Aorta (tissue), 5 donors: ENCODE results near the gene VTI1A. TPM values are rescaled to one million over a fixed set of nuclear protein-coding genes. Genes with fewer than 3 reads are reported as not detected.

Experiments
- ATAC-seq: fragments of 200-7000 bp; cut with Tn5 transposase; one replicate; pipeline ENCODE4 v1.9.1; 2022; ENCODE audit warnings: moderate library complexity; ENCODE audit not compliant: low FRiP score
- DNase-seq, 2 donors: peaks; one replicate each; pipeline ENCODE4 v3.0.0-alpha.2; 2020
- H3K27ac ChIP-seq, 2 donors: one replicate each; pipeline ENCODE4 v1.5.1; 2013; ENCODE audit warnings: low read length in 2 of 2, mild to moderate bottlenecking in 2 of 2, moderate library complexity in 2 of 2, control low read depth in 1 of 2, inconsistent platforms in 1 of 2, low read depth in 1 of 2
- H3K27me3 ChIP-seq, 2 donors: one replicate each; pipeline ENCODE4 v1.6.1; 2013; ENCODE audit warnings: control low read depth in 1 of 2, low read length in 1 of 2, mild to moderate bottlenecking in 1 of 2, moderate library complexity in 1 of 2; ENCODE audit not compliant: insufficient read depth in 2 of 2, control insufficient read depth in 1 of 2
- H3K36me3 ChIP-seq, 2 donors: one replicate each; pipeline ENCODE4 v1.6.1; 2013; ENCODE audit warnings: control low read depth in 1 of 2, low read length in 1 of 2, mild to moderate bottlenecking in 1 of 2; ENCODE audit not compliant: insufficient read depth in 2 of 2, control insufficient read depth in 1 of 2
- H3K4me1 ChIP-seq, 2 donors: one replicate each; pipeline ENCODE4 v1.6.1; 2013; ENCODE audit warnings: low read length in 2 of 2, control low read depth in 1 of 2, mild to moderate bottlenecking in 1 of 2, moderate library complexity in 1 of 2; ENCODE audit not compliant: insufficient read depth in 2 of 2, control insufficient read depth in 1 of 2
- H3K4me3 ChIP-seq, 2 donors: one replicate each; pipeline ENCODE4 v1.5.1; 2013; ENCODE audit warnings: low read length in 2 of 2, control low read depth in 1 of 2, mild to moderate bottlenecking in 1 of 2
- H3K9me3 ChIP-seq: one replicate; pipeline ENCODE4 v1.6.1; 2013; ENCODE audit warnings: mild to moderate bottlenecking, low read length; ENCODE audit not compliant: control insufficient read depth
- WGBS, 2 donors: extraction: QIAGEN DNeasy Blood & Tissue Kit; methylation state at CpG; one replicate each; pipeline ENCODE4 v1.1.7; 2013; 5-methylcytosine and 5-hydroxymethylcytosine counted together
- intact Hi-C, 2 donors: fragments of 100-400 bp; cut with DNase I; formaldehyde crosslinking; loops; one replicate each; pipeline versions ENCODE4 v1.14.2 to v1.15.0; 2022
- polyA plus RNA-seq, 2 donors: library from polyadenylated mRNA; stranded (reverse); fragments of 200-250 nt; gene quantifications; one replicate each; pipeline ENCODE4 v1.2.3, GENCODE V29; 2013
- total RNA-seq, 2 donors: library from RNA; stranded (reverse); fragmentation: NEBNext Ultra II Directional; extraction: Animal tissue kit (Norgen Biotek cat#: 25700); gene quantifications; one replicate each; pipeline ENCODE4 v1.2.1, GENCODE V29; 2021
- donor health status: healthy with polysubstance abuse.
- donor health status: Bipolar disorder and iron deficiency.
- donor health status: DM: no; HTN: no; CAD: no.
- donor health status: DM: no; HTN: no; CAD: no.
- donor health status: DM: yes; HTN: yes; CAD: no.

VTI1A gene
- total and polyA plus RNA-seq, 4 donors, result 8.6 to 43.1 (median 23.2) TPM

DNA sequence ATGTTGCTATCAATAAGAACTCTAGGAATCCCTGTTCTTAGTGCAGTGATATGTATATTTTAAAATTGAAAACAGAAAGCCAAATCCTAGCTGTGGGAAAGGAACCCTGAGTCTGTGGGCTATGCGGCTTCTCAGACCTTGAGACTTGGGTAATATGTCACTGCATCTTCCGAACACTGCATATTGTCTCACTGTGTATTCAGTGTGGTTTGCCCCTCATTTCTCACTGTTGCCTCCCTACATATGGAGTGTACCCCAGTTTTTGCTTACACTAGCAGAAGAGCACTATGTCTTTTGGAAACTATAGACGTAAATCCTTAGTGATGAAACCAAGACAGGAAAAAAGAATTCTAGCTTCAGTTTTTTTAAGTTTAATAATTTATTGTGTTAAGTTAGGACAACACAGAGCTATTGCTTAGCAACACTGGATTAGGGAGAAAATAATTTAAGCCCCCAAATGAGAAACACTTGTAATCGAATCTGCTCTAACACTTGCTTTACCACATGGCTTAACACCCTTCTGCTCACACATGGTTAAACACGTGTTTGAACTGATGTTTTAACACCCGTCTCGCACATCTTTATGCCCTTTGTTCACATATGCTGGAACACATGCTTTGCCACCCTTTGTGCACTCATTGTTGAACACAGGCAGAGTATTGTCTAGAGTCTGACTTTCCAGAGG lies 251.3 kb downstream of the VTI1A start:
- H3K27me3 ChIP-seq, result no peaks in the 10 kb centered on the region
- H3K36me3 ChIP-seq, result peaks cover 0 to 2% of the 10 kb centered on the region in 2 donors
- no peaks in the 10 kb centered on the region for H3K9me3 ChIP-seq
- peaks cover 0 to 4% of the 10 kb centered on the region in 2 donors for H3K4me1 ChIP-seq
- 94% methylated on average over 7 of the region's 7 CpGs for WGBS, 2 donors
- intact Hi-C loops, result no loop called here
- H3K4me3 ChIP-seq, result no peak overlapping the region
- no peak for DNase-seq
- no peak for ATAC-seq
- H3K27ac ChIP-seq, result no peak overlapping the region

GRCh38 chr10:112698818-112699164 lies 251.8 kb downstream of the VTI1A start:
- DNase-seq (no peak), ATAC-seq (no peak)
- H3K4me3 ChIP-seq, result no peak overlapping the region
- 95 to 97% methylated on average over 5 of the region's 5 CpGs for WGBS, 2 donors
- no peaks in the 10 kb centered on the region for H3K9me3 ChIP-seq
- H3K36me3 ChIP-seq, result peaks cover 0 to 2% of the 10 kb centered on the region in 2 donors
- H3K27ac ChIP-seq, result no peak overlapping the region
- H3K4me1 ChIP-seq, result peaks cover 0 to 4% of the 10 kb centered on the region in 2 donors
- intact Hi-C loops, result no loop called here
- H3K27me3 ChIP-seq, result no peaks in the 10 kb centered on the region

DNA sequence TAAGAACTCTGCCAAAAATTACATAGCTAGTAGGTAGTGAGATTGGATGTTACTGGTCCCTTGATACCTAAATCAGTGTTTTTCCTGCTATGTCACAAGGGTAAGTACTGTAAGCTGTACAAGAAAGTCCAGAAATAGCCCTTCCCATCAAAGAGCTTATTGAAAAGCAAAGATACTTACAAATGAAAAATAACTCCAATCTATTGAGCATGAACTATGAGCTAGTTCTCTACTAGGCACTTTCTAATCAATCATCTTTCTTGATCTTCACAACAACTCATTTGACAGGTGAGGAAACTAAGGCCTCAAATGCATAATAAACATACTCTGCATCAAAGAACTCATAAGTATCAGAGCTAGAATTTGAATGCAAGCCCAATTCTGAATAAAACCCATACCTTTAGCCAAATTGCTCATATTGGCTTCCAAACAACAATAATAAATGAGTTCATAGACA lies 253.2 kb downstream of the VTI1A start:
- intact Hi-C loops, result no loop called here
- Histone ChIP-seq H3K27me3 (no peaks in the 10 kb centered on the region), H3K9me3 (no peaks in the 10 kb centered on the region), H3K36me3 (peaks cover 0 to 2% of the 10 kb centered on the region in 2 donors), H3K4me1 (peaks cover 0 to 4% of the 10 kb centered on the region in 2 donors), H3K27ac (no peak overlapping the region), H3K4me3 (no peak overlapping the region)
- DNase-seq (no peak), ATAC-seq (no peak)

GRCh38 chr10:112701211-112701877 lies 254.3 kb downstream of the VTI1A start:
- Histone ChIP-seq H3K36me3 (peaks cover 0 to 2% of the 10 kb centered on the region in 2 donors), H3K4me1 (peaks cover 0 to 4% of the 10 kb centered on the region in 2 donors), H3K27ac (no peak overlapping the region), H3K27me3 (no peaks in the 10 kb centered on the region), H3K4me3 (no peak overlapping the region), H3K9me3 (no peaks in the 10 kb centered on the region)
- DNase-seq, result no peak
- intact Hi-C loops, result no loop called here
- WGBS, 2 donors, result 11 to 29% methylated on average over 4 of the region's 4 CpGs
- no peak for ATAC-seq

DNA sequence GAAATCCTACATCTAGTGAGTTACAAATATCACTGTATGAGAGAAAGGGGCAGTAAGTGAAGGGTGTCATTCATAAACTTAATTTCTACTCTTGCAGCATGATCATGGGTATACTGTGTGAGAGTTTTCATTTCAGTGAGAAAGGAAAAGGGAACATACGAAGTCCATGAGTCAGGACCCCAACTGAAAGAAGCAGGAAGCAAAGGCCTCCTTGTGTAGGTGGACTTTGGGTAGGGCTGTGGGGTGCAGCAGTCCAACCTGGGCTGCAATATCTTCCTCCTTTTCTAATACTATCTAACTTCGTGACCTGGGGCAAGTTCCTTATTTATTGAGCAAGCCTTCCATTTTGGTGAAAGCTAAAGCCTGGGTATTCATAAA lies 254.9 kb downstream of the VTI1A start:
- no peaks in the 10 kb centered on the region for H3K27me3 ChIP-seq
- peaks cover 0 to 4% of the 10 kb centered on the region in 2 donors for H3K4me1 ChIP-seq
- intact Hi-C loops, result no loop called here
- H3K36me3 ChIP-seq, result peaks cover 0 to 2% of the 10 kb centered on the region in 2 donors
- DNase-seq (no peak), ATAC-seq (no peak)
- H3K27ac ChIP-seq, result no peak overlapping the region
- 89 to 95% methylated on average over 2 of the region's 2 CpGs for WGBS, 2 donors
- H3K9me3 ChIP-seq, result no peaks in the 10 kb centered on the region
- H3K4me3 ChIP-seq, result no peak overlapping the region

GRCh38 chr10:112706577-112706976 lies 259.6 kb downstream of the VTI1A start:
- DNase-seq, result no peak
- Histone ChIP-seq H3K4me1 (no peaks in the 10 kb centered on the region), H3K27me3 (no peaks in the 10 kb centered on the region), H3K27ac (no peak overlapping the region), H3K4me3 (no peak overlapping the region), H3K36me3 (no peaks in the 10 kb centered on the region), H3K9me3 (no peaks in the 10 kb centered on the region)
- intact Hi-C loops, result no loop called here
- 95 to 97% methylated on average over 6 of the region's 6 CpGs for WGBS, 2 donors
- ATAC-seq, result no peak

DNA sequence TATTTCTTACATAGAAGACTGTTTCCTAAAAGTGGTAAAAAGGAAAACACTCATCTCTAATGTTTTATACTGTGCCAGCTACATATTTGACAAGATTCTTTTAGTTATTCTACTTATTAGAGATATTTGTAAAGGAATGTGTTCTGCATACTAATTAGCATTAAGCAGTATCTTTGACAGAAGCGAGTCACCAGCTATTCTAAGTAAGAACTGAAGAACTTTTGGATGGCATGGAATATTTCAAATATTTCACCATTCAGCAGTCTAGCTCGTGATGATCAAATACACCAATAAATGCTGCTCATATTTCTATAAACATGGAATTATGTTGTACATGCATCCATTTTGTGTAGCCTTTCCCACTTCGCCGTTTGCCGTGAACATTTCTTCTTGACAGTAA lies 261.4 kb downstream of the VTI1A start:
- H3K4me3 ChIP-seq, result no peak overlapping the region
- H3K4me1 ChIP-seq, result no peaks in the 10 kb centered on the region
- 91 to 93% methylated on average over 5 of the region's 5 CpGs for WGBS, 2 donors
- no peaks in the 10 kb centered on the region for H3K36me3 ChIP-seq
- DNase-seq (no peak), ATAC-seq (no peak)
- H3K27me3 ChIP-seq, result no peaks in the 10 kb centered on the region
- no peaks in the 10 kb centered on the region for H3K9me3 ChIP-seq
- no peak overlapping the region for H3K27ac ChIP-seq
- intact Hi-C loops, result no loop called here

DNA sequence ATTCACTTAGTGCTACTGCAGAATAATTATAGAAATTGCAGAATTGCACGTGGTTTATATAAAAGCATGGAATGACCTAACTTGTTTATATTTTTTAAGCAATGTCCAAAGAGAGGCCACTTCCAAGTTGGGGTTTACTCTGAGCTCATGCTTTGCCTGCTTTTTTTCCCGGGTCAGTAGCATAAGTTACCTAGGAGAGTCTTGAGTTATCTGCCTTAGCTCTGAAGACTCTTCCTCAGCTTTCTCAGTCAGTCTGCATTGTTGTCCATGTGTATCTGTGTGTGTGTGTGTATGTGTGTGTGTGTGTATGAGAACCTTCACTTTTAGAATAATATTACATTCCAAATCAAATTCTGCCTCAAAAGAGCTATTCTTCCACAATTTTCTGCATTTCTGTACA lies 263.5 kb downstream of the VTI1A start:
- H3K9me3 ChIP-seq, result no peaks in the 10 kb centered on the region
- no peaks in the 10 kb centered on the region for H3K4me1 ChIP-seq
- 61 to 65% methylated on average over 2 of the region's 2 CpGs for WGBS, 2 donors
- intact Hi-C loops, result no loop called here
- DNase-seq (no peak), ATAC-seq (no peak)
- no peak overlapping the region for H3K4me3 ChIP-seq
- no peaks in the 10 kb centered on the region for H3K27me3 ChIP-seq
- no peaks in the 10 kb centered on the region for H3K36me3 ChIP-seq
- H3K27ac ChIP-seq, result no peak overlapping the region

DNA sequence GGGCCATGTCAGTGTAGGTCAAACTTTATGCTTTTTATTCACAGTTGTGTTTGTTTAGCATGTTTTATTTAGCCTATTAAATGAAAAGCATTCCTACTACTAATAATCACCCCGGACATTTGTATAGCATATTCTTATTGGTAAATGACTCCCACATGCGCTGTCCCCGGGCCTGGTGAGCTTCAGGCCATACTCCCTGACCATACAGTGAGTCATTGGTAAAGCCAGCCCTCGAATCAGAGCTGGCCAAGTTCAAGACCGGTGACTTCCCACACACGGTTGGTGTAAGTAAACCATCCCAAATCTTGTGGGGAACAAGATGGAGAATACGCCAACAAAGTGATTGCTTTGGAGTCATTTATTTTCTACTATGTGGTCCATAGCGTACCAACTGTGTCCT lies 264.4 kb downstream of the VTI1A start:
- ATAC-seq (no peak), DNase-seq (no peak)
- Histone ChIP-seq H3K4me1 (no peaks in the 10 kb centered on the region), H3K9me3 (no peaks in the 10 kb centered on the region), H3K36me3 (no peaks in the 10 kb centered on the region), H3K4me3 (no peak overlapping the region), H3K27me3 (no peaks in the 10 kb centered on the region), H3K27ac (no peak overlapping the region)
- intact Hi-C loops, result no loop called here
- WGBS, 2 donors, result 88 to 93% methylated on average over 8 of the region's 8 CpGs
